ENCODE results near the gene LTO1. TPM values are rescaled to one million over a fixed set of nuclear protein-coding genes. Genes with fewer than 3 reads are reported as not detected.

Gene LTO1
- total RNA-seq, result 27.6 and 27.8 TPM in 2 replicates

DNA sequence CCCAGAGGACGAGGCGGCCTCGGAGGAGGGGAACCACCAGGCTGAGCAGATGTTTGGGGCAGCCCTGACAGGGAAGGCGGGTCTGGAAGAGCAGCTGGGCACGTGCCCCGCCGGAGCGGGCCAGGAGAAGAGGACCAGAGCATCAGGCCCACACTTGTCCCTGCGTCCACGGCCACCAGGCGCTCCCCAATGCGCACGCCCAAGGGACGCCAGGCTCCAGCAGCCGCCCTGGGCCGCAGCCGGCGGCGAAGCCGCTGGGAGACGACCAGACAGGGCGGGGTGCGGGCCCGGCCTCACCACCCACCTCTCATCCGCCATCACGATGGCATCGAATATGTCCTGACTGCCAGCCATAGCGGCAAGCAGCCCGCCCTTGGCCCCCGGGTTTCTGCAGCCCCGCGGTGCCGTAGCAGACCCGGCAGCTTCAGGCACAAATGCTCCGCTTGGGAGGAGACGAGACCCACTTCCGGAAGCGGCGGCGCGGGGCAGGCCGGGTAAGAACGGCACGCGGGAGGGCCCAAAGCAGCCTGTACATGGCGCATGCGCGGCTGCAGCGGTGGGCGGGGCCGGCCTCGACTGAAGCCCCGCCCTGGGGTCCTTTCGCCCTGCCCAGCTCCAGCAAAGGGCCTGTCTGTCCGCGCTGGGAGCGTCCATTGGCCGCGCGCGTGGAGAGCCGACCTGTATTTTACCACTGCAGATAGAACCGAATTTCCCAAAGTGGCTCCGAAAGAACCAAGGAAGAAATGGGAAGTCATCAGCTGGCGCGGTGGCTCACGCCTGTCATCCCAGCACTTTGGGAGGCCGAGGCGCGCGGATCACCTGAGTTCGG is at the start of gene LTO1:
LTO1 (minus strand) TSS at position 468 of the 829 bp plus-strand sequence; CDS start at position 354, 114 bp downstream.
- intact Hi-C loops (cut with micrococcal nuclease), result loop anchor here (1.0 to 5.0 kb wide), 2 partner anchors 378 to 527 kb away; partner anchors contain the start of gene FADD

DNA sequence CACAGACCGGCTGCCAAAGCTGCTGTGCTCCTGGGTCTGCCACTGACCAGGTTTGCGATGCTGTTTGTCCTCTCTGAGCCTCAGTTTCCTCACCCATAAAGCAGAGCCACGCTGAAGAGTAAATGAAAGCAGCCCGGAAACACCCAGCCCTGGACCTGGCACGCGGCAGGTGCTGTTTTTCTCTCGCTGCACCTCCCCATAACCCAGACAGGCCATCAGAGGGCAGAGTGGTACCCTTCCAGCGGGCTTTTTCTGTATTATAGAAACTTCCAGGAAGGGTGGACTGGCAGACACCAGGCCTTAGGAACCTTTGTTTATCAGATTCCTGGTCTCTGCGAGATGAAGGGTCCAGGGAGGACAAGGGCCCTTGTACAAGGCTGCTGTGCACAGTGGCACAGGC is 46.6 kb upstream of the LTO1 start:
- intact Hi-C loops (cut with micrococcal nuclease), result no loop called here

DNA sequence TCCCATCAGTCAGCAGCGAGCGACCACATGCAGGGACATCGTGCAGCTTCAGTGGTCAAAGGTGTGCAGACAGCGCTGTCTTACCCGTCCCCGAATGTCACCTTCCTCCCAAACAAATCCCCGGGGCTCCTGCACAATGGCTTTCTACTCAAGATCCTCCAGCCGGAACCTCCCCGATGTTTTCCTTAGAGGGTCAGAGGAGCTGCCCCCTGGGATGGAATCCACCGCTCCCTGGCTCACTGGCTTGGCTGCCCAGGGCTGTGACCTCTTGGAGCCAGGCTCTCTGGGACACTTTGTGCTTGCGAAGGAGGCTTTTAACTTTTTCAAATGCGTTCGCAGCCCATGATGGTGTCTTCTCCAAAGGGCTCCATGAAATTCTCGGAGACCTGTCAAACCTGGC is 46.0 kb upstream of the LTO1 start:
- intact Hi-C loops (cut with micrococcal nuclease), result no loop called here

- intact Hi-C loops (cut with micrococcal nuclease), result no loop called here
Measured at GRCh38 chr11:69718912-69719311, 43.8 kb upstream of the LTO1 start.

DNA sequence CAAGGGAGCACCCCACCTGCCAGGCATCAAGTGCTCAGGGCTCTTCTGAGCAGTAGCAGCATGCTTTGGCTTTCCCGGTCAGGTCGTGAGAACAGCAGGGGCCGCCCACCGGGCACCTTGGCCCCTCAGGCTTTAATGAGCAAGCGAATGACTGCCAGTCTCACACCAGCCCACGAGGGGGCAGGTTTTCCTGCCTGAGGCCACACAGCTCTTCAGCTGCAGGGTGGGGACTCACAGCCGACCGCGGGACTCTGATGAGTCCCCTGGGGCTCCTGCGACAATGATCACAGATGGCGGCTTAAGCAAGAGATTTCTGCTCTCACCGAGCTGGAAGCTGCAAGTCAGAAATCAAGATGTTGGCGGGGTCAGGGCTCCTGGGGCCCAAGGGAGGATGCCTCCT is 43.0 kb upstream of the LTO1 start:
- intact Hi-C loops (cut with micrococcal nuclease), result no loop called here

- intact Hi-C loops (cut with micrococcal nuclease), result no loop called here
Measured at GRCh38 chr11:69716891-69717747, 42.0 kb upstream of the LTO1 start.

DNA sequence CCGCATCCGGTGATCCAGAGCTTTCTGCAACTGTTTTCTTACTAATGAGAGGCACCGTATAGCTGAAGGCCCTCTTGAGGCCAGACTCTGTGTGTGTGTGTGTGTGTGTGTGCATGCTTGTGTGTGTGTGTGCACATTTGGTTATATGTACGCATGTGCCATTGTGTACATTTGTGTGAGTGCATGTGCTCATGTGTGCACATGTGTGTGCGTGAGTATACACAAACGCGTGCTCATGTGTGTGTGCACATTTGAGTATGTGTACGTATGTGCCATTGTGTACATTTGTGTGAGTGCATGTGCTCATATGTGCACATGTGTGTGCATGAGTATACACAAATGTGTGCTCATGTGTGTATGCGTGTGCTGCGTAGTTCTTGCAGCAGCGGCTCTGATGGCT is 40.9 kb upstream of the LTO1 start:
- intact Hi-C loops (cut with micrococcal nuclease), result no loop called here

DNA sequence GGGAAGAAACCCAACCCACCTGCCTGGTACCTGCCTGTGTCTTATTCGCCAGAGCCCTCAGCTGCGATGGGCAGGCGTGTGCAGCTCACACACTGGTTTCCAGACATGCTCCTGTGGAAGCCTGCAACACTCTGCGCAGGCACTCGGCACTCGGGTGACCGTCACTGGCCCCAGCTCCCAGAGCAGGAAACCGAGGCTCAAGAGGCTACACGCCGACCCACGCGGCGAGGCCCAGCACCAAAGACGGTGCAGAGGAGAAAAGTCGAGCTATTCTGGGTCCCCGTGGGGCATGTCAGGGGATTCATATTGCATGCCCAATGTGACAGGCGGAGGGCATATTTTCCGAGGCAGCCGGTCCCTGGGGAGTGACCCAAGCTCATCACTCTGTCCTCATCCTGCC is 40.3 kb upstream of the LTO1 start:
- intact Hi-C loops (cut with micrococcal nuclease), result no loop called here

GRCh38 chr11:69711822-69712801 is 37.0 kb upstream of the LTO1 start:
- intact Hi-C loops (cut with micrococcal nuclease), result no loop called here

- intact Hi-C loops (cut with micrococcal nuclease), result loop anchor here (10.0 kb wide), 2 partner anchors 64 to 106 kb away; partner anchors contain the start of genes CCND1 and FGF3
Measured at GRCh38 chr11:69708736-69709401, 33.7 kb upstream of the LTO1 start.

GRCh38 chr11:69707176-69707575 is 32.0 kb upstream of the LTO1 start:
- intact Hi-C loops (cut with micrococcal nuclease), result loop anchor here (10.0 kb wide), 2 partner anchors 62 to 108 kb away; partner anchors contain the start of genes CCND1 and FGF3

DNA sequence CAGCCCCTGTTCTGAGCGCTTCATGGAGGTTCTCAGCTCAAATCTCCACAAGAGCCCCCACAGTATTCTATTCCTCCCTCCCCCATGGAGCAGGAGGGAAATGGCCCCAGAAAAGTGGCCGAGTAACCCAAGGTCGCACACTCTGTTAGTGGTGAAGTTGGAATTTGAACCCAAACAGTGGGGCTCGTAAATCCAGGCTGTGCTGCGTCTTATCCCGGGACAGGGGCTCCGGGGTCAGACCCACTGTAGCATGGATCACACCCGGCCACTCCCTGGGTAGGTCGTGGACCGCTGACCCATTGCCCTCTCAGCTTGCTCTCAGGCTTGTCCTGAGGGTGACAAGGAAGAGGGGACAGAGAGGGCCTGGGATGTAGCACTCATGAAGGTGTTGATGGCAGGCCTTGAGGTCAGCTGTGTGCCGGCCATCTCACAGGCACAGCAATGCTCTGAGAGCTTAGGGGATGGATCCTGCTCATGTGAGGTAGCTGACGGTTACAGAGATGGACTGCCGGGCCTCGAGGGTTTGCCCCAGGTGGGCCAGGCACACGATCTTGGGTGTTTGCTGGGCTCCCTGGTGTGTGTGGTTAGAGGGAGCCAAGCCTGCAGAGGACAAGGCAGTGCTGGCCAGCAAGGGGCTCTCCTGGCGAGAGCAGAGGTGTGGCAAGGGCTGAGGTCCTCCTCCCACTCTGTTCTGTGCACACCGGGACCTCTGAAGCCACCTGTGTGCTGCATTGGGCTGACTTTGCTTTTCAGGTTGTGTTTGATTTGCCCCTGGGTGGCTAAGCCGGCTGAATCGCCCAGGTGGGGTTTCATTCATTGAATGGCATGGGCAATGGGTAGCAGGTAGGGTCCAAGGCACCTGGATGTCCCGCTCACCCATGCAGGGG is 31.0 kb upstream of the LTO1 start:
- intact Hi-C loops (cut with micrococcal nuclease), result loop anchor here (1.0 to 10.0 kb wide), 3 partner anchors 61 to 182 kb away; partner anchors contain the start of genes CCND1 and FGF3

DNA sequence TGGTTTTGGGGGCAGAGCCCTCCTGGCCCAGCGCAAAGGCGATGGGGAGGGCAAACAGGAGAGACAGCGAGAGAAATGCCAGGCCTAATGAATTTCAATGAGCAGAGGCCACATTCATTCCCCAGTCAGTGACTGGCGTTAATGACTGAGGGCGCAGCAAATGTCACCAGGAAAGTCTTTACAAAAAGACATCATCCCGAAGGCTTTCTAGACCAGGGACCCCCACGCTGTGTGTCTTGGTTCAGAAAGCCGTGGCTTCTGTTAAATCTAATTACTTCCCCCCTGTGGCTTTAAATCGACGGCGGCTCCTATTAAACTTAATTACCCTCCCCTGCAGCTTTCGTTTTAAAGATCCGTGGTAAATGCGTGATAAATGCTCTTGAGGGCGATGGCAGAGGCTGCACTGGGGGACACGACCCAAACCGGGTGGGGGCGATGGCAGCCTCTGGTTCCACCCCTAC is 30.2 kb upstream of the LTO1 start:
- intact Hi-C loops (cut with micrococcal nuclease), result loop anchor here (1.0 to 10.0 kb wide), 3 partner anchors 61 to 183 kb away; partner anchors contain the start of genes CCND1 and FGF3

DNA sequence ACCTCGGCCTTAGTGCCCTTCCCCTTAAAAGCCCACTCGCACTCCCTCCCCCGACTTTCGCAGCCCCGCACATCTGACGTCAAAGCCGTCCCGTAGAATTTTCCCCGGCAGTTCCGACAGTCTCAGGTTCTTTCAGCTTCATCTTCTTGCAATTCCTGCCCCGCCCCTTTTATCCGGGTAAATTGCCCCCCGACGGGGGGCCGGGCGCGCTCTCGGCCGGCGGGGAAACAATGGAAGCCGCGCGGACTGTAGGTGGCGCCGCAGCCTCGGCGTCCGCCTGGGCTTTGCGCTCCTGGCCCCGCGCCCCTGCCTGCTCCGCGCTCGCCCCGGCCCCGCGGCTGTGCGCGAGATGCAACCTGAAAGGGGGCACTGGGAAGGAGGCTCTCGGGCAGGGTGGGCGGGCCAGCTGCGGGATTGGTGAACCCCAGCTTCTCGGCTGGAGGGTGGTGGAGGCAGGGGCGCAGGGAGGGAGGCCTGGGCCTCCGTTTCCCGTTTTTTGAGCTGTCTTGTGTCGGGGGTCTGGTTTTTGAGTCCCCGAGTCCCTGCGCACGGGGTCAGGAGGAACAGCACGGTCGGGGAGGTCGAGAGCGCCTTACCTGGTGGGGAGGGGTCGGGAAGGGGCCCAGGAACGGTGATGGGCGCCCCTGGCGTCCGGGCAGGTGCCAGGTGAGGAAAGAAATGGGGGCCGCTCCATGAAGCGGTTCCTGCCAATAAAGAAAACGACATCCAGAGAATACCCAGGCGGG is 29.5 kb upstream of the LTO1 start:
- intact Hi-C loops (cut with micrococcal nuclease), result loop anchor here (1.0 to 10.0 kb wide), 3 partner anchors 60 to 184 kb away; partner anchors contain the start of genes CCND1 and FGF3

GRCh38 chr11:69703768-69704507 is 28.8 kb upstream of the LTO1 start, which contains the start of gene FGF19:
TSS of gene FGF19 (minus strand) at chr11:69704022. CDS start at chr11:69703876, 146 bp downstream.
- intact Hi-C loops (cut with micrococcal nuclease), result loop anchor here (10.0 kb wide), 2 partner anchors 59 to 111 kb away; partner anchors contain the start of genes CCND1 and FGF3

- intact Hi-C loops (cut with micrococcal nuclease), result loop anchor here (10.0 kb wide), 2 partner anchors 59 to 111 kb away; partner anchors contain the start of genes CCND1 and FGF3
Measured at GRCh38 chr11:69703453-69703767, 28.3 kb upstream of the LTO1 start.
